SH-SY5Y (cell line): ENCODE results near the gene ARL1.

Experiments used
- GATA2 ChIP-seq: IDR thresholded peaks from 2 replicates; pipeline ENCODE4 v1.6.1; 2011; ENCODE audit warnings: mild to moderate bottlenecking, low read depth, low read length
- GATA3 ChIP-seq: IDR thresholded peaks from 2 replicates; pipeline ENCODE4 v1.6.1; 2011; ENCODE audit warnings: low read depth, mild to moderate bottlenecking, low read length, moderate library complexity

The ARL1 gene

DNA sequence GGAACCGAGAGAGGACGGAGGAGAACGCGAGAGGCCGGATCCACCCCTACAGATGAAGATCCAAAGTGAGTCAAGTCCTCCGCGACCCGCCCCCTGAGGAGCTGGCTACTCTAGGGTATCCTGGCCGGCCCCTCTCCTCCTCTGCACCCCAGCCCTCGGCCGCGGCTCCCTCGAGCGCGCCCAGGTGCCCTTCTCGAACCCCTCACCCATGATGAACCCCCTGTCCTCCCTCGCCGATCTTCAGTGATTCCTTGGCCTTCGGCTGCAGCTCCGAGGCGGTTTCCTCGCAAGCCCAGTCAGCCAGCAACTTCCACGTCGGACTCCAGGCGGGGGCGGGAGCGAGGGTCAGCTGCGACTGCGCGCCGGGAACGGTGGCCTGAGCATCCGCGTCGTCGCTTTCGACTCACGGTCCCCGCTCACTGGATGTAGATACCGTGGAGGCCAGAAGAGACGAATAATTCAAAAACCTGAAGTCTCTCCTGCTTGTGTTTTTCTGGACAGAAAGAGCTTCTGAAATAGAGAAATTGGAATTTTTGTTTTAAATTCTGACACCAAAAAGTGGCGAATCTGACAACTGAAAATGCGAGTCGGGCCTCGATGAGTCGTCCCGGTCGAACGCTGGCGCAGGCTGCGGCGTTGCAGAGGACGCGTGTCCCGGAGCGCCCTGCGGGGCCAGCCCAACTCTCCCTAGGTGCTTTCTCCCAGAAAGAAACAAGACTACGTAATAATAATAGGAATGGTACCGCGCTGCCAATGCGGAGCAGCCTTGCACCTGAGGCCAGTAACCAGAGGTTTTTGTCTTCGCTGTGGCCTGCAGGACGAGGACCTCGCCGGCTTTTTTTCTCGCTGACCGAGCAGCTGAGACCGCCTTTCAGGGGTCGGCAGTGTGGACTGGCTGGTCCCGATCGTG lies at the start of gene ARL1:
TSS of gene ARL1 (minus strand) at position 337 of the 910 bp plus-strand sequence. CDS start at position 210, 127 bp downstream.
- TF ChIP-seq GATA3 (no peak), GATA2 (no peak)

DNA sequence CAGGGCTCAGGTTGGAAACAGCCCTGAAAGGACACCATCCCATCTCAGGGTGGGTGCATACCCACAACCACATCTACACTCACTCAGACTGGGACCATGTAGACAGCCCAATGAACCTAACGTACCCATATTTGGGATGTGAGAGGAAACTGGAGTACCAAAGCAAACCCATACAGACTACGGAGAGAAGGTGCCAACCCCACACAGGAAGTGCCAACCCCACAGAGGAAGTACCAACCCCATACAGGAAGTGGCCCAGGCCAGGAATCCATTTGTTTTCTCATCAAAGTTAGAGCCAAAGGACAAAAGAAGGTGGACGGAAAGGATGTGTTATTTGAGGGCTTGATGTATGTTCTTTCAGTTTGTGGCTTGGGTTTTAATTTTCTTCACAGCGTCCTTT lies 48.1 kb upstream of the ARL1 start:
- TF ChIP-seq GATA2: no peak
- TF ChIP-seq GATA3: no peak

DNA sequence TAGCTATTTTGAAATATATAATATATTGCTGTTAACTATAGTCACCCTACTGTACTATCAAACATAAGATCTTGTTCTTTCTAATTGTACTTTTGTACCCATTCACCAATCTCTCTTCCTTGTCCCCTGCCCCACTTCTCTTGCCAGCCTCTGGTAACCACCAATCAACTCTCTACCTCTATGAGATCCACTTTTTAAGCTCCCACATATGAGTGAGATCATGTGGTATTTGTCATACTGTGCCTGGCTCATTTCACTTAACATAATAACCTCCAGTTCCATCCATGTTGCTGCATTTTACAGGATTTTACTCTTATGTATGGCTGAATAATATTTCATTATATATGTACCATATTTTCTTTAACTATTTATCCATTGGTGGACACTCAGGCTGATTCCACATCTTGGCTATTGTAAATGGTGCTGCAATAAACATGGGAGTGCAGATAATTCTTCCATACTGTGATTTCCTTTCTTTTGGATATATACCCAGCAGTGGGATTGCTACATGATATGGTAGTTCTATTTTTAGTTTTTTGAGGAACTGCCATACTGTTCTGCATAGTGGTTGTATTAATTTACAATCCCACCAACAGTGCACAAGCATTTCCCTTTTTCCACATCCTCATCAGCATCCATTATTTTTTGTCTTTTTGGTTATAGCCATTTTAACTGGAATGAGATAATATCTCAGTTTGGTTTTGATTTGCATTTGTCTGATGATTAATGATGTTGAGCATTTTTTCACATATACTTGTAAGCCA lies 34.1 kb upstream of the ARL1 start:
- TF ChIP-seq GATA2 (no peak), GATA3 (no peak)

DNA sequence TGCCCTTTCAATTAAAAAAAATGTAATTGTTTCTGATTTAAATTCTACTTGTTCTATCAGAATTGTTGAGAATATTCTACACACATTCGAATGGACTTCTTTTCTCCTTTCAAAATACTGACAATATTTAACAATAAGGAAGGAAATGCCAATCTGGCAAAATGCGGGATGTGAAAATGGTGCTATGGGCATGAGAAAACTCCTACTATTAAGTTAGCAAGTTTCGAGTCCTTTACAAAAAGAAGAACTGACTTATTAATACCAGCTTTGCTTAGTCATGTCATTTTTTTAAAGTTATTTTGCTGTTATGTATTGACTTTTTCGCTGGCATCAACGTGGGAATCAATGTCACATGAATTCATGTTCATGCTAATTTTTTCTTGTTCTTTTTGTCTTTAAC lies 31.7 kb upstream of the ARL1 start:
- TF ChIP-seq GATA2: no peak
- no peak for TF ChIP-seq GATA3

DNA sequence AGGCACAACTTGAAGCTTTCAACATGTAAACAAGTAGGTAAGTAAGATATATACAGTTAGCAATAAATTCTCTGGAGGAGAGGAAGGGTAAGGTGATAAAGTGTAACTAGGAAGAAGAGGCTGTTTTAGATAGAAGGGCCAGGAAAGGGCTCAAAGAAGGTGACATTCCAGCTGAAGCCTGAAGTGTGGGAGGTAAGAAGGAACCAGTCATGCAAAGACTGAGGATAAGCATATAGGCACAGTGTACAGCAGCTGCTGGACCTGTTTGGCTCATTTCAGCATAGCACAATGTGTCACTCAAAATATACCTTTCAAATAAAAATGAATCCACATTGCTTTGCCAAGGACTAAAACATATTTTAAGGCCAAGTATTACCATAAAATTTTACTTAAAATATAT lies 28.6 kb upstream of the ARL1 start:
- TF ChIP-seq GATA2 (no peak), GATA3 (no peak)

DNA sequence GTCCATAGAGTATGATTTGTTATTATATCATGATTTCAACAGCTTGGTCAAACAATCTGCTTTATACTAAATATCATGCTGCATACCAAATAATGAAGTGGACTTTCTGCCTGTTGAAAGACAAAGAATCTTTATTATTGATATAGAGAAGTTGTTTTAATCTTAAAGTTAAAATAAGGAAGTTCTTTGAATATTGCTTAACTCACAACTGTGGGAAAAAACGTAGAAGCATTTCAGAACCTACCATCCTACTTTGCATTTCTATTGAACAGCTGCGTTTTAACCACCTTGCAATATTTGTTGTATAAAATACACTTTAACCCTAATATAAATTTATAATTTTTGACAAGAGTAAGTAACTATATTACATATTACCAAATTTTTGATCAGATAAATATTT lies 22.9 kb upstream of the ARL1 start:
- TF ChIP-seq GATA2 (no peak), GATA3 (no peak)

DNA sequence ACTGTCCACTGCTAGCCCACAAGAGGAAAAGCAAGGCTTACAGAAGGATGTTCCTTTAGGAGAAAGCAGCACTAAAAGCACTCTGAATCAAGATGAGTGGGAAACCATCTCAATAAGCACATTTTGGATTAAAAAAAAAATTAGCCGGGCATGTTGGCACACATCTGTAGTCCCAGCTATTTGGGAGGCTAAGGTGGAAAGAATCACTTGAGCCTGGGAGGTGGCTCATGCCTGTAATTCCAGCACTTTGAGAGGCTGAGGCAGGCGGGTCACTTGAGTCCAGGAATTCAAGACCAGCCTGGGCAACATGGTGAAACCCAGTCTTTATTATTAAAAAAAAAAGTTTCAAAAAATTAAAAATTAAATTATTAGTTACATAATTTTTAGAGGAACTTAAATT lies 17.0 kb upstream of the ARL1 start:
- no peak for TF ChIP-seq GATA3

DNA sequence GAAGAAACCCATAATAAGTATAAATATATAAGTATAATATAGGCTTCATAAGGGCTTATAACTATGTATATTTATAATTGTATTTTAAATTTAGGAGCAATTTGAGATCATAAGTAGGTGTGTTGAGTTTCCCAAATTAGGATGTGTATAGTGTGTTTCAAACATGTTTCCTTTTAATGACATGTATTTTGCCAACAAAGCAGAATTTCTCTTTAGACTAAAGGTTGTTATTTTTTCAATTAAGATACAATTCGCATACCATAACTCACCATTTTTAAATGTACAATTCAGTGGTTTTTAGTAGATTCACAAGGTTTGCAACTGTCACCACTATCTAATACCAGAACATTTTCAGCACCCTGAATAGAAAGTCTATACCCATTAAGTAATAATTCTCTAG lies 7.7 kb upstream of the ARL1 start:
- TF ChIP-seq GATA3 (no peak), GATA2 (no peak)

DNA sequence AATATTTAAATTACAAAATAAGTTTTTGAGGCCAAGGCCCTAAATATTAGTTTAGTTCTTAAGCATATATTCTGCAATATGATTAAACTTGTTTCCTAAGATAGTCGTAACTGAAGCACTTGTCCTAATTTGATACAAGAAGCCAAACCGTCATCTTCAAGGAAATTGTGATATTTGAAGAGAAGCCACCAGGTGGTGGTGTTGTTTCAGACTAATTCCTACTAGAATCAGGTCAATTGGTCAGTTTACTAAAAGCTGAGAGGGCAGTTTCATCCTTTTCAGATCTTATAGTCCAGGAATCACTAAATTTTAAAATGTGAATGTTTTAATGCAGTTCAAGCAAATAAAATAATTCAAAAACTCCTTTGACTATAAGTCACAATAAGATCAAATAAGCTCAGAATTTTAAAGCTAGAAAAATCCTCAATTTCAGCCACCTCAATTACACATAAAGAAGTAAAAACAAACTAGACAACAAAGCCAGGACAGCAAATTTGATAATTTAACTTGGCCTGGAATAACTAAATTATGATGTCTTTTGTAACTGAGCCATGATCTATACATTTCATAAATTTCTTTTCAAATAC lies 7.1 kb upstream of the ARL1 start:
- TF ChIP-seq GATA2: no peak
- no peak for TF ChIP-seq GATA3

DNA sequence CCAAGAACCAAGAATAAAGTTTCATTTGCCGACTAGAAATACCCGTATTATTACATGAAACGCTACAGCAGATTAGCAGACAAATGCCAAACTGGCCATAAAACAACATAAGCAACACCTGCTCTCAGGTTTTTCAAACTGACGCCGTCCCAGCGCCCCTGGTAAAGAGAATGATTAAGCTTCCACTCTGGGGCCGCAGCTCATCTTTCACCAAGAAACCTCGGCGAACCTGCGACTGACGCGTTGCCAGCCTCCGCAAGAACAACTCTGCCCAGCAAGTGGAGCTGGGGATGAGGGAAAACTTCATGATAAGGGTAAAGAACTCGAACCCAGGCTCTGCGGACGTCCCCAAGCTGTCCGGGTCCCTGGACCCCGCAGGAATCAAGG lies 530 bp downstream of the ARL1 start:
- TF ChIP-seq GATA3: no peak
- no peak for TF ChIP-seq GATA2

DNA sequence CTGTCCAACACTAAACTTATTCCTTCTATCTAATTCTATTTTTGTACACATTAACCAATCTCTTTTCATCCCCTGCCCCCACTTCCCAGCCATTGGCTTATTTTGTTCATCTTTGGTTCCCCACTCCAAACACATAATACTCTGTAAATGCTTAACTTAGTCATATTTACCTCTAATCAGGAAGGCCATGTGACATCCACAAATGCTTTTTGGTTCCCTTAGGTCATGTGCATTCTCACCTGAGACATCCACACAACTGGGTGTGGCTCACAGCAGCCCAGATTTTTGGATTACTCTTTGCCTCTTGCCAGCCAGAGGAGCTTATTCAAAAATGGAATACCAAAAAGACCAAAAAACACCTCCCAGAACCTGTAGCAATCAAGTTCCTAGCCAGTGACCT lies 28.4 kb downstream of the ARL1 start:
- TF ChIP-seq GATA2 (no peak), GATA3 (no peak)

DNA sequence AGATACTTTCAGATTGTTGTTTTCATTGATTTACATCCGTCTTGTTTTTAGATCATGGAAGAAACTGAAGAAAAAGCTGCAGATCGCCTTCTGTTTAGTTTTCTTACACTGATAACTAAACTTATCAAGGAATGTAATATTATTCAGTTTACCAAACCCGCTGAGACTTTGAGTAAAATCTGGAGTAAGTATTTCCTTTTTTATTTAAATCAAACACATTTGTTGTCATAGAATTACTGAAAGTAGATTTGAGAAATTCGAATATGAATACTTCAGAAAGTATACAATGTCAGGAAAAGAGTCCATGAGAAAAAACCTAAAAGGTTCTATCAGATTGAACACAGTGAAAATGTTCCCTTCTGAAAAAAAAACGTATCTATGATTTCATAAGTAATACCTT lies 32.0 kb downstream of the ARL1 start:
- no peak for TF ChIP-seq GATA3
- no peak for TF ChIP-seq GATA2

DNA sequence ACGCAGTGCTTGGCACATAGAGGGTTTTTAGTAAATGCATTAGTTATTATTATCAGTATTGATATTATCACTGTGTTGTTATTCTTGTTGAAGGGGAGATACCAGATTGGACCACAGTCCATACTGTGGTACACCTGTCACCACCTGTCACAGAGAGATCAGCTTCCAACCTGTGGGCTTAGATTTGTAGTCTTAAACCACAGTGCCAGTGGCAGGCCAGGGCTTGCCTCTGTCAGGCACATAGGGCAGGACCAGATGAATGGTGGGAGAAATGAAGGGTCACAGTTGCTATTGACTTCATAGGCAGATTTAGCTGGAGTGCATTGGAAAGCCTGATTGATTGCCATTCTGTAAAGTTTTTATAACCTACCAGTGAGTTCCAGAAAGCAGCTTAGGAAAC lies 35.1 kb downstream of the ARL1 start:
- TF ChIP-seq GATA3 (no peak), GATA2 (no peak)

DNA sequence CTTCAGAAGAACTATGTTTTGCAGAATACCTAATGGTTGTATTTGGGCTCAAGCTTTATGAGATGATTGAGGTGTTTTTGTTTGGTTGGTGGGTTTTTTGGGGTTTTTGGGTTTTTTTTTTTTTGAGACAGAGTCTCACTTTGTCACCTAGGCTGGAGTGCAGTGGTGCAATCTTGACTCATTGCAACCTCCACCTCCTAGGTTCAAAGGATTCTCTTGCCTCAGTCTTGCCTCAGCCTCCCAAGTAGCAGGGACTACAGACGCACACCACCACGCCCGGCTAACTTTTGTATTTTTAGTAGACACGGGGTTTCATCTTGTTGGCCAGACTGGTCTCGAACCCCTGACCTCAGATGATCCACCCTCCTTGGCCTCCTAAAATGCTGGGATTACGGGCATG lies 39.6 kb downstream of the ARL1 start:
- TF ChIP-seq GATA3 (no peak), GATA2 (no peak)

DNA sequence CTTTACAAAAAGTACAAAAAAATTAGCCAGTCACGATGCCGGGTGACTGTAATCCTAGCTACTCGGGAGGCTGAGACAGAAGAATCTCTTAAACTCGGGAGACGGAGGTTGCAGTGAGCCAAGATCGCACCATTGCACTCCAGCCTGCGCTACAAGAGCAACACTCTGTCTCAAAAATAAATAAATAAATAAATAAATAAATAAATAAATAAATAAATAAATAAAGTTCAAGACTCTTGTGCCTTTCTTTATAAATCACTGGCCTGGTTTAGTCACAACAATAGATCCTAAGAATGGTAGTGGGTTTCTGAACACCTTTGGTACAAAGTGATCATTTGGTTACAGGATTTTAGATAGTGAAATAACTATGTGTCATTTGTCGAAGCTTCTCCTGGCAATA lies 46.1 kb downstream of the ARL1 start:
- TF ChIP-seq GATA2 (no peak), GATA3 (no peak)

DNA sequence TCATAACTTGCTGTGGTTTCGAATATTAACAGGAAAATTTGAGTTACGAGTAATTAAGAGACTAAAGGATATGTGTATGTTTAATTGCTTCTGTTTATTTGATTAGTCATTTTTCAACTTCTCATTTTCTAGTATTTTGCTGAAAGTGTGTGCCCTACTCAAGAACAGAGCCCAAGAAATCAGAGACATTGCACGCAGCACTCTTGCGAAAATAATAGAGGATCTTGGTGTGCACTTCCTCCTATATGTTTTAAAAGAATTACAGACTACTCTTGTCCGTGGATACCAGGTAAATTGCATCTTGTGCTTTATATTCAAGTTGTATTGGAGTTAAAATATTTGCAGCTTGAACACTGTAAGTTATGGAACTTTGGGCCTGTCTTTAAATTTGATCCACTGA lies 50.8 kb downstream of the ARL1 start:
- TF ChIP-seq GATA3: no peak
- no peak for TF ChIP-seq GATA2
